Measurements from ENCODE around the gene WNT7A. TPM values are rescaled to one million over a fixed set of nuclear protein-coding genes. Genes with fewer than 3 reads are reported as not detected.

Gene WNT7A
- total and polyA plus RNA-seq, 2 donors (not counting 1 experiment from before 2014, with no cell fraction given) = not detected

DNA sequence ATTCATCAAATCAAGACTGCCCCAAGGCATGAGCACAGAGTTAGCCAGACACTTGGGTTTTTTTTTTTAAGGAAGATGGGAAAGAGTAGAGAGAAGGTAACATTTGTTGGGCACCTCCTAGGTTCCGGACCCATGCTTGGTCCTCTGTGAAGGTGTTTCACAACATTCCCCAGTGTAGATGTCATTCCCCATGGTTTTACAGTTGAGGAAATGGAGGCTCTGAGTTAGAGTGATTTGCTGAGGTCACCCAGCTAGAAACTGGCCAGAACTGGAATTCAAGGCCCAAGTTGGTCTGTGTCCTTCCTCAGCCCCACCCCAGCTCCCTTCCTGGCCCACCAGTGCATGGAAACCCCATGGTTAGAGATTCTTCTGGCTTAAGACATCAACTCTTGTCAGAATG is 19.9 kb downstream of the WNT7A start:
- Histone ChIP-seq H3K79me2 (ENCODE audit: control insufficient read depth, insufficient read depth, low read length) (no peaks in the 10 kb centered on the region), H3K4me1 (ENCODE audit: control insufficient read depth in 2 of 2, insufficient read depth in 2 of 2, low read length in 2 of 2) (no peaks in the 10 kb centered on the region), H4K20me1 (ENCODE audit: control insufficient read depth, insufficient read depth, low read length, poor library complexity, severe bottlenecking) (no peaks in the 10 kb centered on the region), H3K27ac (ENCODE audit: low read length in 2 of 2) (no peak overlapping the region), H3K36me3 (replicated peaks in 1 of 2; ENCODE audit: control extremely low read depth in 1 of 2, control insufficient read depth in 1 of 2, extremely low read depth in 1 of 2, insufficient read depth in 2 of 2, low read length in 1 of 2) (no peaks in the 10 kb centered on the region), H3K4me3 (ENCODE audit: control extremely low read depth in 1 of 5, extremely low read depth in 1 of 5, insufficient read depth in 1 of 5, low read depth in 2 of 5, low read length in 4 of 5) (no peak overlapping the region), H2AFZ (ENCODE audit: insufficient read depth, low read depth, low read length, poor library complexity, severe bottlenecking) (no peak overlapping the region), H3K4me2 (replicated peaks; ENCODE audit: low read depth, low read length, poor library complexity, severe bottlenecking) (no peak overlapping the region), H3K9me3 (ENCODE audit: control extremely low read depth in 1 of 3, control insufficient read depth in 2 of 3, insufficient read depth in 1 of 3, low read length in 2 of 3) (peaks cover 0 to 5% (median 0%) of the 10 kb centered on the region in 3 donors), H3K9ac (ENCODE audit: low read length) (no peak overlapping the region), H3K27me3 (replicated peaks in 1 of 4; ENCODE audit: control extremely low read depth in 1 of 4, control insufficient read depth in 3 of 4, insufficient read depth in 4 of 4, low read length in 3 of 4) (peaks cover 0 to 33% (median 0%) of the 10 kb centered on the region in 4 experiments)
- Mint-ChIP-seq H3K4me3 (no peak overlapping the region), H3K4me1 (no peaks in the 10 kb centered on the region), H3K9me3 (ENCODE audit: insufficient read depth) (no peaks in the 10 kb centered on the region), H3K27me3 (peaks cover 55% of the 10 kb centered on the region), H3K27ac (no peak overlapping the region)
- no peak for ATAC-seq (ENCODE audit: low read depth)
- CTCF ChIA-PET = no interaction called here
- TF ChIP-seq EZH2 (IDR thresholded peaks at IDR 0.05; ENCODE audit: borderline replicate concordance, insufficient read depth, low read depth, low read length, poor library complexity, severe bottlenecking) = no peak
- TF ChIP-seq, protein P1, sequence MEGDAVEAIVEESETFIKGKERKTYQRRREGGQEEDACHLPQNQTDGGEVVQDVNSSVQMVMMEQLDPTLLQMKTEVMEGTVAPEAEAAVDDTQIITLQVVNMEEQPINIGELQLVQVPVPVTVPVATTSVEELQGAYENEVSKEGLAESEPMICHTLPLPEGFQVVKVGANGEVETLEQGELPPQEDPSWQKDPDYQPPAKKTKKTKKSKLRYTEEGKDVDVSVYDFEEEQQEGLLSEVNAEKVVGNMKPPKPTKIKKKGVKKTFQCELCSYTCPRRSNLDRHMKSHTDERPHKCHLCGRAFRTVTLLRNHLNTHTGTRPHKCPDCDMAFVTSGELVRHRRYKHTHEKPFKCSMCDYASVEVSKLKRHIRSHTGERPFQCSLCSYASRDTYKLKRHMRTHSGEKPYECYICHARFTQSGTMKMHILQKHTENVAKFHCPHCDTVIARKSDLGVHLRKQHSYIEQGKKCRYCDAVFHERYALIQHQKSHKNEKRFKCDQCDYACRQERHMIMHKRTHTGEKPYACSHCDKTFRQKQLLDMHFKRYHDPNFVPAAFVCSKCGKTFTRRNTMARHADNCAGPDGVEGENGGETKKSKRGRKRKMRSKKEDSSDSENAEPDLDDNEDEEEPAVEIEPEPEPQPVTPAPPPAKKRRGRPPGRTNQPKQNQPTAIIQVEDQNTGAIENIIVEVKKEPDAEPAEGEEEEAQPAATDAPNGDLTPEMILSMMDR (IDR thresholded peaks at IDR 0.05) = no peak
- POLR2A ChIA-PET = no interaction called here
- 100% methylated on average over 1 of the region's 1 CpG for WGBS (ENCODE audit: insufficient coverage)
- intact Hi-C loops (cut with micrococcal nuclease) = no loop called here
- no peak for DNase-seq

DNA sequence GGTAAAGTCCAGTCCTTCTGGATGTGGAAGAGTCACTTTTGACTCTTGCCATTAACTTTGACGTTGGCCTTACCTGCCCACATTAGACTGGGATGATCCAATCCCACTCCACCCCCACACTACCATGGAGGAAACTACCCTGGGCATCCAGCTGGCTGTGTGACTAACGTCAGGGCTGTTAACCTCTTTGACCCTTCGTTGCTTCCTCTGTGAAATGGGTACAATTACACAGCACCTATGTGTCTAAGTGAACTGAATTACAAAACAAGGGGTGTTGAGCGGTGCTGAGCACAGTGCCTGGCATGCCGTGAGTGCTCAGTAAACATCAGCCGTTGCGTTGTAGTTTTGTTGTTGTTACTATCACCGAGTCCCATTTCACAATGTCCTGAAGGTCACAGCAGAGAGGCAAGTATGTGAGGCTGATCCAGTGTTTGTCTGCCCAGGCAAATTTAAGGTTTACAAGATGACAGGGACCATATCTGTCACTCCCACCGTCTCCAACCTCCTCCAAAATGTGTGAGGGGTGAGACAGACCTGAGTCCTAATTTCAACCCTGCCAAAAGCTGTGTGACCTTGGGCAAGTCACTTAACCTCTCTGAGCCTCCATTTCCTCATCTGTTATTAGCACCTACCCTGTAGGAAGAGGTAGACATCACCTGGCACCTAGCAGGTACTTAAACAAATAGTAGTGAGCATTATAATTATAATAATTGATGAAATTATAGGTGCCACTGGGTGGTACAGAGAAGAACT is 20.9 kb downstream of the WNT7A start:
- Histone ChIP-seq H3K4me3 (ENCODE audit: control extremely low read depth in 1 of 5, extremely low read depth in 1 of 5, insufficient read depth in 1 of 5, low read depth in 2 of 5, low read length in 4 of 5) (no peak overlapping the region), H3K9ac (ENCODE audit: low read length) (no peak overlapping the region), H3K79me2 (ENCODE audit: control insufficient read depth, insufficient read depth, low read length) (no peaks in the 10 kb centered on the region), H3K36me3 (replicated peaks in 1 of 2; ENCODE audit: control extremely low read depth in 1 of 2, control insufficient read depth in 1 of 2, extremely low read depth in 1 of 2, insufficient read depth in 2 of 2, low read length in 1 of 2) (no peaks in the 10 kb centered on the region), H3K4me2 (replicated peaks; ENCODE audit: low read depth, low read length, poor library complexity, severe bottlenecking) (no peak overlapping the region), H3K27ac (ENCODE audit: low read length in 2 of 2) (no peak overlapping the region), H2AFZ (ENCODE audit: insufficient read depth, low read depth, low read length, poor library complexity, severe bottlenecking) (no peak overlapping the region), H3K4me1 (ENCODE audit: control insufficient read depth in 2 of 2, insufficient read depth in 2 of 2, low read length in 2 of 2) (no peaks in the 10 kb centered on the region), H3K9me3 (ENCODE audit: control extremely low read depth in 1 of 3, control insufficient read depth in 2 of 3, insufficient read depth in 1 of 3, low read length in 2 of 3) (peaks cover 0 to 7% (median 0%) of the 10 kb centered on the region in 3 donors), H3K27me3 (replicated peaks in 1 of 4; ENCODE audit: control extremely low read depth in 1 of 4, control insufficient read depth in 3 of 4, insufficient read depth in 4 of 4, low read length in 3 of 4) (peaks cover 0 to 32% (median 0%) of the 10 kb centered on the region in 4 experiments), H4K20me1 (ENCODE audit: control insufficient read depth, insufficient read depth, low read length, poor library complexity, severe bottlenecking) (no peaks in the 10 kb centered on the region)
- DNase-seq (no peak), ATAC-seq (ENCODE audit: low read depth) (no peak)
- ChIA-PET CTCF (no interaction called here), POLR2A (no interaction called here)
- Mint-ChIP-seq H3K27me3 (peaks cover 46% of the 10 kb centered on the region), H3K4me3 (no peak overlapping the region), H3K27ac (no peak overlapping the region), H3K9me3 (ENCODE audit: insufficient read depth) (no peaks in the 10 kb centered on the region), H3K4me1 (no peaks in the 10 kb centered on the region)
- WGBS (ENCODE audit: insufficient coverage) = 85% methylated on average over 8 of the region's 9 CpGs
- TF ChIP-seq EZH2 (IDR thresholded peaks at IDR 0.05; ENCODE audit: borderline replicate concordance, insufficient read depth, low read depth, low read length, poor library complexity, severe bottlenecking) = no peak
- TF ChIP-seq, protein P1 (IDR thresholded peaks at IDR 0.05) = no peak
- intact Hi-C loops (cut with micrococcal nuclease) = no loop called here

Data from B cell (primary cell).